Mesenchymal stem cell (in vitro differentiated cells and primary cell): Measurements from ENCODE around the gene NTRK2.

ENCODE experiments used
- DNase-seq: peaks from one replicate; pipeline ENCODE4 v3.0.0-alpha.2; 2013
- H2AFZ ChIP-seq: one replicate; pipeline ENCODE4 v1.6.1; 2013; ENCODE audit warnings: low read depth, mild to moderate bottlenecking, control low read depth, inconsistent platforms, low read length, moderate library complexity
- H2AK5ac ChIP-seq: 2 replicates; pipeline ENCODE4 v1.6.1; 2013; ENCODE audit warnings: low read length, moderate library complexity, mild to moderate bottlenecking, inconsistent platforms; ENCODE audit not compliant: severe bottlenecking
- H2BK120ac ChIP-seq: one replicate; pipeline ENCODE4 v1.6.1; 2013; ENCODE audit warnings: low read depth, mild to moderate bottlenecking, inconsistent platforms, low read length, moderate library complexity
- H2BK12ac ChIP-seq, 2 experiments: one replicate each; pipeline ENCODE4 v1.6.1; 2013; ENCODE audit warnings: inconsistent platforms in 2 of 2, low read length in 2 of 2, mild to moderate bottlenecking in 2 of 2, moderate library complexity in 2 of 2, control low read depth in 1 of 2
- H2BK15ac ChIP-seq: one replicate; pipeline ENCODE4 v1.6.1; 2013; ENCODE audit warnings: mild to moderate bottlenecking, low read depth, inconsistent platforms; ENCODE audit not compliant: poor library complexity, severe bottlenecking
- H2BK5ac ChIP-seq: 2 replicates; pipeline ENCODE4 v1.6.1; 2013; ENCODE audit warnings: low read depth, mild to moderate bottlenecking, low read length, control low read depth, inconsistent platforms; ENCODE audit not compliant: poor library complexity, severe bottlenecking
- H3K14ac ChIP-seq, 2 experiments: one replicate each; pipeline ENCODE4 v1.6.1; 2013; ENCODE audit warnings: inconsistent platforms in 2 of 2, low read length in 2 of 2, control low read depth in 1 of 2, mild to moderate bottlenecking in 1 of 2, moderate library complexity in 1 of 2
- H3K18ac ChIP-seq, 2 experiments: one replicate each; pipeline ENCODE4 v1.6.1; 2013; ENCODE audit warnings: inconsistent platforms in 2 of 2, low read length in 2 of 2, control low read depth in 1 of 2, low read depth in 1 of 2, mild to moderate bottlenecking in 1 of 2
- H3K23ac ChIP-seq, 2 experiments: one replicate each; pipeline ENCODE4 v1.6.1; 2013; ENCODE audit warnings: inconsistent platforms in 2 of 2, low read length in 2 of 2, mild to moderate bottlenecking in 2 of 2, moderate library complexity in 2 of 2, control low read depth in 1 of 2
- H3K27ac ChIP-seq: 2 replicates; pipeline ENCODE4 v1.5.1; 2013; ENCODE audit warnings: mild to moderate bottlenecking, moderate library complexity, low read length, control low read depth, inconsistent platforms; ENCODE audit not compliant: poor library complexity, severe bottlenecking
- H3K27me3 ChIP-seq, 2 experiments: 2 replicates each; pipeline versions ENCODE4 v1.6.1 to v1.7.0; 2013; ENCODE audit warnings: low read length in 2 of 2, mild to moderate bottlenecking in 2 of 2, moderate library complexity in 2 of 2, control low read depth in 1 of 2, inconsistent platforms in 1 of 2; ENCODE audit not compliant: control insufficient read depth in 1 of 2, insufficient read depth in 1 of 2
- H3K36me3 ChIP-seq, 2 experiments: 2 replicates each; pipeline versions ENCODE4 v1.6.1 to v1.7.0; 2013; ENCODE audit warnings: low read length in 2 of 2, control low read depth in 1 of 2, inconsistent platforms in 1 of 2, low read depth in 1 of 2, mild to moderate bottlenecking in 1 of 2; ENCODE audit not compliant: insufficient read depth in 2 of 2, control insufficient read depth in 1 of 2
- H3K4ac ChIP-seq, 2 experiments: one replicate each; pipeline ENCODE4 v1.6.1; 2013; ENCODE audit warnings: inconsistent platforms in 2 of 2, low read length in 2 of 2, mild to moderate bottlenecking in 2 of 2, moderate library complexity in 2 of 2, control low read depth in 1 of 2, low read depth in 1 of 2
- H3K4me1 ChIP-seq: 2 replicates; pipeline ENCODE4 v1.6.1; 2013; ENCODE audit warnings: low read depth, low read length, control low read depth; ENCODE audit not compliant: control insufficient read depth, insufficient read depth
- H3K4me2 ChIP-seq: 2 replicates; pipeline ENCODE4 v1.6.1; 2013; ENCODE audit warnings: low read length, mild to moderate bottlenecking, inconsistent platforms; ENCODE audit not compliant: poor library complexity, severe bottlenecking
- H3K4me3 ChIP-seq, 2 experiments: 2 replicates each; pipeline versions ENCODE4 v1.5.1 to v1.7.0; 2013; ENCODE audit warnings: low read length in 2 of 2, mild to moderate bottlenecking in 2 of 2, control low read depth in 1 of 2, low read depth in 1 of 2; ENCODE audit not compliant: insufficient read depth in 1 of 2
- H3K79me1 ChIP-seq: replicated peaks from 2 replicates; pipeline ENCODE4 v1.6.1; 2013; ENCODE audit warnings: mild to moderate bottlenecking, control low read depth, low read length, inconsistent platforms; ENCODE audit not compliant: poor library complexity, severe bottlenecking
- H3K9ac ChIP-seq: 2 replicates; pipeline ENCODE4 v1.7.0; 2013; ENCODE audit warnings: mild to moderate bottlenecking, low read length, moderate library complexity
- H3K9me3 ChIP-seq: 2 replicates; pipeline ENCODE4 v1.7.0; 2013; ENCODE audit warnings: mild to moderate bottlenecking, low read length; ENCODE audit not compliant: control insufficient read depth
- H4K8ac ChIP-seq: one replicate; pipeline ENCODE4 v1.6.1; 2013; ENCODE audit warnings: inconsistent platforms, mild to moderate bottlenecking, low read length, moderate library complexity
- H4K91ac ChIP-seq: one replicate; pipeline ENCODE4 v1.6.1; 2013; ENCODE audit warnings: mild to moderate bottlenecking, low read length, inconsistent platforms
- WGBS: methylation state at CpG from one replicate; pipeline ENCODE4 v1.1.7; 2013; ENCODE audit warnings: mixed read lengths; 5-methylcytosine and 5-hydroxymethylcytosine counted together

The NTRK2 gene

GRCh38 chr9:84947412-84947972 lies 278.0 kb downstream of the NTRK2 start:
- Histone ChIP-seq H3K4me2 (no peak overlapping the region), H3K36me3 (no peaks in the 10 kb centered on the region), H2AK5ac (no peak overlapping the region), H4K91ac (no peak overlapping the region), H3K79me1 (no peaks in the 10 kb centered on the region), H3K4me1 (no peaks in the 10 kb centered on the region), H3K27ac (no peak overlapping the region), H3K14ac (no peak overlapping the region), H3K4me3 (no peak overlapping the region), H3K23ac (no peak overlapping the region), H3K4ac (no peak overlapping the region), H2BK5ac (no peak overlapping the region), H3K18ac (no peak overlapping the region), H3K9ac (no peak overlapping the region), H2BK120ac (no peak overlapping the region), H4K8ac (no peak overlapping the region), H3K27me3 (peaks cover 0 to 37% of the 10 kb centered on the region in 2 experiments), H2AFZ (no peak overlapping the region), H2BK15ac (no peak overlapping the region), H2BK12ac (no peak overlapping the region), H3K9me3 (no peaks in the 10 kb centered on the region)
- WGBS, result 92% methylated on average over 5 of the region's 5 CpGs
- DNase-seq, result no peak

- no peak overlapping the region for H2AK5ac ChIP-seq
Measured at GRCh38 chr9:84949258-84949657, 279.7 kb downstream of the NTRK2 start.

GRCh38 chr9:84949971-84950370 lies 280.4 kb downstream of the NTRK2 start:
- no peak overlapping the region for H3K4ac ChIP-seq
- H3K9me3 ChIP-seq, result no peaks in the 10 kb centered on the region
- no peak overlapping the region for H3K9ac ChIP-seq
- H3K27me3 ChIP-seq, result peaks cover 0 to 51% of the 10 kb centered on the region in 2 experiments
- H3K36me3 ChIP-seq, result no peaks in the 10 kb centered on the region
- no peak overlapping the region for H3K27ac ChIP-seq
- H3K14ac ChIP-seq, result no peak overlapping the region
- H2BK5ac ChIP-seq, result no peak overlapping the region
- no peaks in the 10 kb centered on the region for H3K4me1 ChIP-seq
- H2BK120ac ChIP-seq, result no peak overlapping the region
- no peak overlapping the region for H2BK12ac ChIP-seq
- no peaks in the 10 kb centered on the region for H3K79me1 ChIP-seq
- H3K18ac ChIP-seq, result no peak overlapping the region
- no peak overlapping the region for H4K8ac ChIP-seq
- no peak overlapping the region for H4K91ac ChIP-seq
- H2AK5ac ChIP-seq, result no peak overlapping the region
- no peak overlapping the region for H3K4me3 ChIP-seq
- H2BK15ac ChIP-seq, result no peak overlapping the region
- H3K4me2 ChIP-seq, result no peak overlapping the region
- H3K23ac ChIP-seq, result no peak overlapping the region
- DNase-seq, result no peak
- 94% methylated on average over 5 of the region's 5 CpGs for WGBS
- no peak overlapping the region for H2AFZ ChIP-seq

More at GRCh38 chr9:84949258-84949657, 279.7 kb downstream of the NTRK2 start:
- H3K9me3 ChIP-seq, result no peaks in the 10 kb centered on the region
- H3K9ac ChIP-seq, result no peak overlapping the region
- H2AFZ ChIP-seq, result no peak overlapping the region
- H4K91ac ChIP-seq, result no peak overlapping the region
- H3K36me3 ChIP-seq, result no peaks in the 10 kb centered on the region
- H3K4ac ChIP-seq, result no peak overlapping the region
- H3K4me1 ChIP-seq, result no peaks in the 10 kb centered on the region
- no peak overlapping the region for H3K4me3 ChIP-seq
- H2BK120ac ChIP-seq, result no peak overlapping the region
- H4K8ac ChIP-seq, result no peak overlapping the region
- peaks cover 0 to 51% of the 10 kb centered on the region in 2 experiments for H3K27me3 ChIP-seq
- no peak overlapping the region for H3K18ac ChIP-seq
- no peak overlapping the region for H2BK12ac ChIP-seq
- no peak overlapping the region for H2BK15ac ChIP-seq
- no peak overlapping the region for H2BK5ac ChIP-seq
- no peak for DNase-seq
- H3K27ac ChIP-seq, result no peak overlapping the region
- 87% methylated on average over 3 of the region's 4 CpGs for WGBS
- no peak overlapping the region for H3K14ac ChIP-seq
- H3K23ac ChIP-seq, result no peak overlapping the region
- no peaks in the 10 kb centered on the region for H3K79me1 ChIP-seq
- H3K4me2 ChIP-seq, result no peak overlapping the region

- Histone ChIP-seq H2BK12ac (no peak overlapping the region), H2BK15ac (no peak overlapping the region), H3K4me2 (no peak overlapping the region)
Measured at GRCh38 chr9:84950879-84951811, 281.6 kb downstream of the NTRK2 start.

More at GRCh38 chr9:84950879-84951811, 281.6 kb downstream of the NTRK2 start:
- no peak for DNase-seq
- H3K9ac ChIP-seq, result no peak overlapping the region
- H4K91ac ChIP-seq, result no peak overlapping the region
- H3K23ac ChIP-seq, result no peak overlapping the region
- H3K4me3 ChIP-seq, result no peak overlapping the region
- no peak overlapping the region for H3K4ac ChIP-seq
- WGBS, result 95% methylated on average over 9 of the region's 9 CpGs
- H2BK5ac ChIP-seq, result no peak overlapping the region
- no peak overlapping the region for H2AK5ac ChIP-seq
- no peaks in the 10 kb centered on the region for H3K9me3 ChIP-seq
- H3K18ac ChIP-seq, result no peak overlapping the region
- no peak overlapping the region for H2BK120ac ChIP-seq
- H3K27ac ChIP-seq, result no peak overlapping the region
- no peaks in the 10 kb centered on the region for H3K79me1 ChIP-seq
- no peak overlapping the region for H3K14ac ChIP-seq
- H2AFZ ChIP-seq, result no peak overlapping the region
- H3K27me3 ChIP-seq, result peaks cover 0 to 51% of the 10 kb centered on the region in 2 experiments
- H4K8ac ChIP-seq, result no peak overlapping the region
- H3K4me1 ChIP-seq, result no peaks in the 10 kb centered on the region
- H3K36me3 ChIP-seq, result no peaks in the 10 kb centered on the region
